ENCODE measurements around the gene GNAQ. TPM values are rescaled to one million over a fixed set of nuclear protein-coding genes. Genes with fewer than 3 reads are reported as not detected.

GNAQ gene
- total RNA-seq, 1 experiment from 2014 or later, result 28.7 TPM

DNA sequence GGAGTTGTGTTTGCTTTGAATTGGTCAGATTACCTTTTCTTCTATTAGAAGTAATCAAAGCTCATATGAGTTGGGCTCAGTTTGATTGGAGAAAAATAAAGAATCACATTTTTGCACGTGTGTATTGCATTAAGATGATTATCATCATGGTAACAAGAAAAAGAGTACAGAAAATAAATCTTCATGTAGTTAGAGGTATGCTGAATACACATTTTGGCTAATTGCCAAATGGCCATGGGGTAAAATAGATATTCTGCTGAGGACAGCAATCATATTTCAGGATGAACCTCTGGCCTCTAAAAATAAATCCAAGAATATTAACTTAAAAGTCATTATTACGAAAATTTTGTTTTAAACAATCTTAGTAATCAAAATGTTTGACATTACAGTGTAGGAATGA, 38.9 kb upstream of the GNAQ start:
- TF ChIP-seq ZFX (IDR thresholded peaks at IDR 0.05), result no peak
- TF ChIP-seq ELF1 (IDR thresholded peaks at IDR 0.05; ENCODE audit: borderline replicate concordance, low read depth), result no peak
- TF ChIP-seq EZH2phosphoT487 (IDR thresholded peaks at IDR 0.05; ENCODE audit: borderline replicate concordance), result no peak
- TF ChIP-seq CBX3 (IDR thresholded peaks at IDR 0.05; ENCODE audit: low read depth), result no peak
- TF ChIP-seq, protein P1, sequence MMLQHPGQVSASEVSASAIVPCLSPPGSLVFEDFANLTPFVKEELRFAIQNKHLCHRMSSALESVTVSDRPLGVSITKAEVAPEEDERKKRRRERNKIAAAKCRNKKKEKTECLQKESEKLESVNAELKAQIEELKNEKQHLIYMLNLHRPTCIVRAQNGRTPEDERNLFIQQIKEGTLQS (IDR thresholded peaks at IDR 0.05), result no peak
- no peak for TF ChIP-seq FOSL1 (IDR thresholded peaks at IDR 0.05; ENCODE audit: low read depth)
- no peak for TF ChIP-seq POLR2A (IDR thresholded peaks at IDR 0.05; ENCODE audit: borderline replicate concordance, extremely low read depth, insufficient read depth, insufficient read length)
- no peak for TF ChIP-seq SP1 (IDR thresholded peaks at IDR 0.05; ENCODE audit: low read depth)
- ChIA-PET POLR2A (no interaction called here), RAD21 (ENCODE audit: low non-redundant PET in 1 of 2, low total read pairs in 2 of 2, uncharacterized antibody in 2 of 2, unreplicated experiment in 2 of 2) (no interaction called here), CTCF (no interaction called here)
- H3K36me3 ChIP-seq (ENCODE audit: control insufficient read depth in 1 of 2, insufficient read depth in 2 of 2, low read length in 2 of 2), result no peaks in the 10 kb centered on the region
- H3K9me3 ChIP-seq (ENCODE audit: control insufficient read depth in 1 of 2, insufficient read depth in 1 of 2, low read depth in 1 of 2, low read length in 2 of 2), result no peaks in the 10 kb centered on the region
- H3K79me2 ChIP-seq (ENCODE audit: insufficient read depth, low read length), result no peaks in the 10 kb centered on the region
- ATAC-seq (no peak), DNase-seq (ENCODE audit: low read depth, low spot score) (no peak)
- H3K4me2 ChIP-seq (ENCODE audit: low read length), result no peak overlapping the region
- no peak overlapping the region for H3K27ac ChIP-seq (ENCODE audit: low read depth, low read length)
- no peaks in the 10 kb centered on the region for H4K20me1 ChIP-seq (ENCODE audit: insufficient read depth)
- H3K4me3 ChIP-seq (replicated peaks in 1 of 2; ENCODE audit: low read depth in 1 of 2, low read length in 2 of 2), result no peak overlapping the region
- no peaks in the 10 kb centered on the region for H3K9me2 ChIP-seq (ENCODE audit: insufficient read depth)
- 0 out of 2 replicates have a peak, but pooled peaks cover 4% of the 10 kb centered on the region for H3K27me3 ChIP-seq (ENCODE audit: insufficient read depth, low read length)
- BruUV-seq (replicated peaks), result no TSS peak
- H3K4me1 ChIP-seq (ENCODE audit: control insufficient read depth in 1 of 2, insufficient read depth in 2 of 2, low read length in 2 of 2), result no peaks in the 10 kb centered on the region
- H2AFZ ChIP-seq (ENCODE audit: low read depth, low read length, poor library complexity, severe bottlenecking), result no peak overlapping the region
- no peak overlapping the region for H3K9ac ChIP-seq (ENCODE audit: low read length)
- intact Hi-C loops (cut with micrococcal nuclease), result no loop called here

- CTCF ChIA-PET, result no interaction called here
- RAD21 ChIA-PET (ENCODE audit: low non-redundant PET in 1 of 2, low total read pairs in 2 of 2, uncharacterized antibody in 2 of 2, unreplicated experiment in 2 of 2), result no interaction called here
- no TSS peak for BruUV-seq (replicated peaks)
These were observed 32.5 kb upstream of the GNAQ start for GRCh38 chr9:78064075-78064474.

More at GRCh38 chr9:78064075-78064474, 32.5 kb upstream of the GNAQ start:
- Histone ChIP-seq H2AFZ (ENCODE audit: low read depth, low read length, poor library complexity, severe bottlenecking) (no peak overlapping the region), H3K36me3 (ENCODE audit: control insufficient read depth in 1 of 2, insufficient read depth in 2 of 2, low read length in 2 of 2) (no peaks in the 10 kb centered on the region), H3K79me2 (ENCODE audit: insufficient read depth, low read length) (no peaks in the 10 kb centered on the region), H3K9ac (ENCODE audit: low read length) (no peak overlapping the region), H3K27me3 (ENCODE audit: insufficient read depth, low read length) (no peaks in the 10 kb centered on the region), H3K27ac (ENCODE audit: low read depth, low read length) (no peak overlapping the region), H3K4me1 (ENCODE audit: control insufficient read depth in 1 of 2, insufficient read depth in 2 of 2, low read length in 2 of 2) (no peaks in the 10 kb centered on the region), H3K9me3 (ENCODE audit: control insufficient read depth in 1 of 2, insufficient read depth in 1 of 2, low read depth in 1 of 2, low read length in 2 of 2) (no peaks in the 10 kb centered on the region), H3K9me2 (ENCODE audit: insufficient read depth) (no peaks in the 10 kb centered on the region), H4K20me1 (ENCODE audit: insufficient read depth) (no peaks in the 10 kb centered on the region), H3K4me2 (ENCODE audit: low read length) (no peak overlapping the region), H3K4me3 (replicated peaks in 1 of 2; ENCODE audit: low read depth in 1 of 2, low read length in 2 of 2) (no peak overlapping the region)
- intact Hi-C loops (cut with micrococcal nuclease), result no loop called here
- DNase-seq (ENCODE audit: low read depth, low spot score) (no peak), ATAC-seq (no peak)
- TF ChIP-seq CEBPB (IDR thresholded peaks at IDR 0.05; ENCODE audit: low read depth), result no peak
- POLR2A ChIA-PET, result no interaction called here
